Measurements from ENCODE around the gene ATF5.
"Not testable (repeated sequence)": the region's sequence is repeated elsewhere in the genome, so short reads cannot be mapped to it uniquely, and the experiment has no call there.

DNA sequence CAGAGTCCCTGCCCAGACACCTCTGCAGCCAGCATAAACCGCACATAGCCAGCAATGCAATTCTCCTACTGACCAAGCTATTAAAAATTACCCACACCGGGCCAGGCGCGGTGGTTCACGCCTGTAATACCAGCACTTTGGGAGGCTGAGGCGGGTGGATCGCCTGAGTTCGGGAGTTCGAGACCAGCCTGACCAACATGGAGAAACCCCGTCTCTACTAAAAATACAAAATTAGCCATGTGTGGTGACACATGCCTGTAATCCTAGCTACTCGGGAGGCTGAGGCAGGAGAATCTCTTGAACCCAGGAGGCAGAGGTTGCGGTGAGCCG lies 4.2 kb upstream of the ATF5 start:
- TF ChIP-seq EP300, POLR2A (IDR thresholded peaks at IDR 0.05): not testable (repeated sequence)
- TF ChIP-seq, protein P1, sequence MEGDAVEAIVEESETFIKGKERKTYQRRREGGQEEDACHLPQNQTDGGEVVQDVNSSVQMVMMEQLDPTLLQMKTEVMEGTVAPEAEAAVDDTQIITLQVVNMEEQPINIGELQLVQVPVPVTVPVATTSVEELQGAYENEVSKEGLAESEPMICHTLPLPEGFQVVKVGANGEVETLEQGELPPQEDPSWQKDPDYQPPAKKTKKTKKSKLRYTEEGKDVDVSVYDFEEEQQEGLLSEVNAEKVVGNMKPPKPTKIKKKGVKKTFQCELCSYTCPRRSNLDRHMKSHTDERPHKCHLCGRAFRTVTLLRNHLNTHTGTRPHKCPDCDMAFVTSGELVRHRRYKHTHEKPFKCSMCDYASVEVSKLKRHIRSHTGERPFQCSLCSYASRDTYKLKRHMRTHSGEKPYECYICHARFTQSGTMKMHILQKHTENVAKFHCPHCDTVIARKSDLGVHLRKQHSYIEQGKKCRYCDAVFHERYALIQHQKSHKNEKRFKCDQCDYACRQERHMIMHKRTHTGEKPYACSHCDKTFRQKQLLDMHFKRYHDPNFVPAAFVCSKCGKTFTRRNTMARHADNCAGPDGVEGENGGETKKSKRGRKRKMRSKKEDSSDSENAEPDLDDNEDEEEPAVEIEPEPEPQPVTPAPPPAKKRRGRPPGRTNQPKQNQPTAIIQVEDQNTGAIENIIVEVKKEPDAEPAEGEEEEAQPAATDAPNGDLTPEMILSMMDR (IDR thresholded peaks at IDR 0.05): not testable (repeated sequence)

Measured in ovary (tissue), 3 donors.